Liver (tissue), 9 donors: Measurements from ENCODE around the gene ADAM19. TPM values are rescaled to one million over a fixed set of nuclear protein-coding genes. Genes with fewer than 3 reads are reported as not detected.

Source experiments
- DNase-seq: peaks from one replicate; pipeline ENCODE4 v3.0.0-alpha.2; 2017; ENCODE audit warnings: low spot score
- H3K27ac ChIP-seq, 2 donors: one replicate each; pipeline ENCODE4 v1.7.0; 2013; ENCODE audit warnings: inconsistent platforms in 2 of 2, low read length in 2 of 2, control low read depth in 1 of 2, low read depth in 1 of 2, mild to moderate bottlenecking in 1 of 2
- H3K27me3 ChIP-seq, 4 donors: one replicate each; pipeline versions ENCODE4 v1.6.1 to v1.7.0; 2013; ENCODE audit warnings: low read length in 3 of 4, inconsistent platforms in 1 of 4, mild to moderate bottlenecking in 1 of 4, moderate library complexity in 1 of 4; ENCODE audit not compliant: control insufficient read depth in 4 of 4, insufficient read depth in 4 of 4
- H3K36me3 ChIP-seq, 4 donors: one replicate each; pipeline versions ENCODE4 v1.6.1 to v1.7.0; 2013; ENCODE audit warnings: low read length in 3 of 4, mild to moderate bottlenecking in 3 of 4, low read depth in 1 of 4, moderate library complexity in 1 of 4; ENCODE audit not compliant: control insufficient read depth in 4 of 4, insufficient read depth in 3 of 4
- H3K4me1 ChIP-seq, 4 donors: one replicate each; pipeline versions ENCODE4 v1.6.1 to v1.7.0; 2013; ENCODE audit warnings: low read length in 3 of 4, mild to moderate bottlenecking in 3 of 4, moderate library complexity in 1 of 4; ENCODE audit not compliant: control insufficient read depth in 4 of 4, insufficient read depth in 4 of 4
- H3K4me3 ChIP-seq, 3 donors: one replicate each; pipeline versions ENCODE4 v1.6.1 to v1.7.0; 2013; ENCODE audit warnings: low read length in 3 of 3, control low read depth in 1 of 3, low read depth in 1 of 3, mild to moderate bottlenecking in 1 of 3
- H3K9ac ChIP-seq, 2 donors: one replicate each; pipeline ENCODE4 v1.7.0; 2013; ENCODE audit warnings: low read length in 2 of 2, mild to moderate bottlenecking in 2 of 2, moderate library complexity in 2 of 2, control low read depth in 1 of 2, low read depth in 1 of 2
- H3K9me3 ChIP-seq, 4 donors: one replicate each; pipeline versions ENCODE4 v1.6.1 to v1.7.0; 2013; ENCODE audit warnings: low read length in 3 of 4; ENCODE audit not compliant: control insufficient read depth in 4 of 4
- EGR1 ChIP-seq, 2 donors: IDR thresholded peaks; 2 replicates each; pipeline ENCODE4 v1.6.1; 2016 to 2018; ENCODE audit warnings: antibody characterized with exemption in 2 of 2, low read depth in 2 of 2
- FOXA2 ChIP-seq: IDR thresholded peaks from 2 replicates; pipeline ENCODE4 v1.6.1; 2016; ENCODE audit warnings: antibody characterized with exemption
- GABPA ChIP-seq, 2 donors: IDR thresholded peaks in 1 of 2; conservative IDR thresholded peaks in 1 of 2; 2 replicates each; pipeline ENCODE4 v1.6.1; 2016; ENCODE audit warnings: antibody characterized with exemption in 2 of 2, mild to moderate bottlenecking in 1 of 2, moderate library complexity in 1 of 2
- HNF4A ChIP-seq, 2 donors: conservative IDR thresholded peaks; 2 replicates each; pipeline ENCODE4 v1.6.1; 2016; ENCODE audit warnings: antibody characterized with exemption in 2 of 2, mild to moderate bottlenecking in 2 of 2
- HNF4G ChIP-seq: IDR thresholded peaks from 2 replicates; pipeline ENCODE4 v1.6.1; 2016; ENCODE audit warnings: antibody characterized with exemption
- NR2F2 ChIP-seq: IDR thresholded peaks from 2 replicates; pipeline ENCODE4 v1.6.1; 2016; ENCODE audit warnings: antibody characterized with exemption
- RAD21 ChIP-seq, 2 donors: IDR thresholded peaks; 2 replicates each; pipeline ENCODE4 v1.6.1; 2016; ENCODE audit warnings: antibody characterized with exemption in 2 of 2, mild to moderate bottlenecking in 2 of 2
- RXRA ChIP-seq, 2 donors: IDR thresholded peaks; 2 replicates each; pipeline ENCODE4 v1.6.1; 2017 to 2018; ENCODE audit warnings: antibody characterized with exemption in 2 of 2, mild to moderate bottlenecking in 1 of 2
- SP1 ChIP-seq: IDR thresholded peaks from 2 replicates; pipeline ENCODE4 v1.6.1; 2018; ENCODE audit warnings: antibody characterized with exemption, mild to moderate bottlenecking
- TAF1 ChIP-seq: conservative IDR thresholded peaks from 2 replicates; pipeline ENCODE4 v1.6.1; 2016; ENCODE audit warnings: antibody characterized with exemption, mild to moderate bottlenecking
- YY1 ChIP-seq: IDR thresholded peaks from 2 replicates; pipeline ENCODE4 v1.6.1; 2016; ENCODE audit warnings: antibody characterized with exemption, mild to moderate bottlenecking
- WGBS: extraction: QIAGEN DNeasy Blood & Tissue Kit; methylation state at CpG from one replicate; pipeline ENCODE4 v1.1.7; 2013; 5-methylcytosine and 5-hydroxymethylcytosine counted together
- polyA plus RNA-seq, 2 donors: library from polyadenylated mRNA; stranded (reverse) in 1 of 2; unstranded in 1 of 2; fragments of 200-250 nt in 1 of 2; fragments of >200 nt in 1 of 2; fragmentation: Nextera tagmentation in 1 of 2; extraction: Ambion mirVana in 1 of 2; gene quantifications; one replicate each; pipeline versions ENCODE4 v1.2.1 to v1.2.3, GENCODE V29; 2013 to 2015
- total RNA-seq, 2 donors: library from RNA; depleted of rRNA; stranded (reverse); fragments of >200 nt; gene quantifications; one replicate each; pipeline ENCODE4 v1.2.3, GENCODE V29; 2014
- TF ChIP-seq, protein P1 (sequence below): IDR thresholded peaks from 2 replicates; pipeline ENCODE4 v1.6.1; 2016; ENCODE audit warnings: antibody characterized with exemption
- TF ChIP-seq, protein P2 (sequence below): IDR thresholded peaks from 2 replicates; pipeline ENCODE4 v1.6.1; 2016; ENCODE audit warnings: antibody characterized with exemption
- TF ChIP-seq, protein P3 (sequence below): IDR thresholded peaks from 2 replicates; pipeline ENCODE4 v1.6.1; 2016; ENCODE audit warnings: antibody characterized with exemption
- TF ChIP-seq, protein P4 (sequence below): fragments of 150-350 bp; IDR thresholded peaks from 2 replicates; pipeline ENCODE4 v1.5.1; 2017; ENCODE audit warnings: improper control_type of control experiment, low read depth, low read length; ENCODE audit not compliant: missing input control
- donor health status: healthy.
- donor health status: healthy.
- donor health status: healthy.
- donor health status: healthy.
- donor health status: healthy.

Gene ADAM19
- total and polyA plus RNA-seq, 4 donors = 2.4 to 7.1 (median 2.9) TPM

DNA sequence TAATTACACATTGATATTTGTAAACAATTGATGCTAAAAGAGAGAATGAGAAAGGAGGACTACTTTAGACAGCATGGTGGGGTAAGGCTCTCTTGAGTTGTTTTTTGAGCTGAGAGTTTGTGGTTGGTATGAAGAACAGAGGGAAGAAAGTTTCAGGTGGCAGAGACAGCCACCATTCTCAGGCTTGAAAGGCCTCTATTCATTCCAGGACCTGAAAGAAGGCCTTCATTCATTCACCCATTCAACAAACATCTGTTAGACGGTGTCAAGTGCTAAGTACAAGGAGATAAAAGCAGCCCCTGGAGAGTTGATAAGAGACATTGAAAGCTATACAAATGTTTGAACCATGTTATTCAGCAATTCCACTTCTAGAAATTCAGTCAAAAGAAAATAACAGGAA lies 21.7 kb upstream of the ADAM19 start (continued):
- TF ChIP-seq, protein P1, sequence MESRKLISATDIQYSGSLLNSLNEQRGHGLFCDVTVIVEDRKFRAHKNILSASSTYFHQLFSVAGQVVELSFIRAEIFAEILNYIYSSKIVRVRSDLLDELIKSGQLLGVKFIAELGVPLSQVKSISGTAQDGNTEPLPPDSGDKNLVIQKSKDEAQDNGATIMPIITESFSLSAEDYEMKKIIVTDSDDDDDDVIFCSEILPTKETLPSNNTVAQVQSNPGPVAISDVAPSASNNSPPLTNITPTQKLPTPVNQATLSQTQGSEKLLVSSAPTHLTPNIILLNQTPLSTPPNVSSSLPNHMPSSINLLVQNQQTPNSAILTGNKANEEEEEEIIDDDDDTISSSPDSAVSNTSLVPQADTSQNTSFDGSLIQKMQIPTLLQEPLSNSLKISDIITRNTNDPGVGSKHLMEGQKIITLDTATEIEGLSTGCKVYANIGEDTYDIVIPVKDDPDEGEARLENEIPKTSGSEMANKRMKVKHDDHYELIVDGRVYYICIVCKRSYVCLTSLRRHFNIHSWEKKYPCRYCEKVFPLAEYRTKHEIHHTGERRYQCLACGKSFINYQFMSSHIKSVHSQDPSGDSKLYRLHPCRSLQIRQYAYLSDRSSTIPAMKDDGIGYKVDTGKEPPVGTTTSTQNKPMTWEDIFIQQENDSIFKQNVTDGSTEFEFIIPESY = no peak
- TF ChIP-seq, protein P2, sequence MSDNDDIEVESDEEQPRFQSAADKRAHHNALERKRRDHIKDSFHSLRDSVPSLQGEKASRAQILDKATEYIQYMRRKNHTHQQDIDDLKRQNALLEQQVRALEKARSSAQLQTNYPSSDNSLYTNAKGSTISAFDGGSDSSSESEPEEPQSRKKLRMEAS = no peak
- TF ChIP-seq NR2F2 = no peak
- no peak for TF ChIP-seq HNF4G
- no peak for TF ChIP-seq RXRA (IDR thresholded peaks at IDR 0.05)
- TF ChIP-seq EGR1 (IDR thresholded peaks at IDR 0.05; ENCODE audit: low read depth in 2 of 2) = no peak
- no peak for TF ChIP-seq TAF1

DNA sequence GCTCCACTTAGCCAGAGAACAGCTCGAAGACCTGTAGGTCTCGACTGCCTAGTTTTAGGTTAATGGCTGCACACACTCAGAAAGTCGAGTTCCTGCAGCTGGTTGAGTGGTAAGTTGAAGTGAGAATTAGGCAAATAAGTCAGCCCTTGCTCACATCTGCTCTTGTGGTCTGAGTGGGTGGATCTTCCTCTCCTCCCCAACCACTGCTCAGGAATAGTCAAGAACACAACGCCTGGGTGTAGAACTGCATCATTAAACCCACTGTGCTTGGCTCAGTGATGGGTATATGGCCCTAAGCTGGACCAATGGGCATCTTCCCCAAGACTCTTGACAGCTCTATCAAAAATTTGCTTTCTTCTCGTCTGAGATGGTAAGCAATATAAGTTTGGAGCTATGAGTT lies 20.9 kb upstream of the ADAM19 start:
- H3K27ac ChIP-seq = no peak overlapping the region
- H3K9ac ChIP-seq = no peak overlapping the region
- no peaks in the 10 kb centered on the region for H3K36me3 ChIP-seq
- no peak for DNase-seq
- TF ChIP-seq, protein P1 = no peak
- TF ChIP-seq RAD21 (IDR thresholded peaks at IDR 0.05) (no peak), YY1 (no peak), RXRA (IDR thresholded peaks at IDR 0.05) (no peak), NR2F2 (no peak), SP1 (no peak), EGR1 (IDR thresholded peaks at IDR 0.05; ENCODE audit: low read depth in 2 of 2) (no peak), FOXA2 (no peak), GABPA (IDR thresholded peaks at IDR 0.05 in 1 of 2, conservative IDR thresholded peaks at IDR 0.05 in 1 of 2) (no peak), HNF4A (conservative IDR thresholded peaks at IDR 0.05) (no peak)
- TF ChIP-seq, protein P3, sequence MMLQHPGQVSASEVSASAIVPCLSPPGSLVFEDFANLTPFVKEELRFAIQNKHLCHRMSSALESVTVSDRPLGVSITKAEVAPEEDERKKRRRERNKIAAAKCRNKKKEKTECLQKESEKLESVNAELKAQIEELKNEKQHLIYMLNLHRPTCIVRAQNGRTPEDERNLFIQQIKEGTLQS = no peak
- TF ChIP-seq, protein P4, sequence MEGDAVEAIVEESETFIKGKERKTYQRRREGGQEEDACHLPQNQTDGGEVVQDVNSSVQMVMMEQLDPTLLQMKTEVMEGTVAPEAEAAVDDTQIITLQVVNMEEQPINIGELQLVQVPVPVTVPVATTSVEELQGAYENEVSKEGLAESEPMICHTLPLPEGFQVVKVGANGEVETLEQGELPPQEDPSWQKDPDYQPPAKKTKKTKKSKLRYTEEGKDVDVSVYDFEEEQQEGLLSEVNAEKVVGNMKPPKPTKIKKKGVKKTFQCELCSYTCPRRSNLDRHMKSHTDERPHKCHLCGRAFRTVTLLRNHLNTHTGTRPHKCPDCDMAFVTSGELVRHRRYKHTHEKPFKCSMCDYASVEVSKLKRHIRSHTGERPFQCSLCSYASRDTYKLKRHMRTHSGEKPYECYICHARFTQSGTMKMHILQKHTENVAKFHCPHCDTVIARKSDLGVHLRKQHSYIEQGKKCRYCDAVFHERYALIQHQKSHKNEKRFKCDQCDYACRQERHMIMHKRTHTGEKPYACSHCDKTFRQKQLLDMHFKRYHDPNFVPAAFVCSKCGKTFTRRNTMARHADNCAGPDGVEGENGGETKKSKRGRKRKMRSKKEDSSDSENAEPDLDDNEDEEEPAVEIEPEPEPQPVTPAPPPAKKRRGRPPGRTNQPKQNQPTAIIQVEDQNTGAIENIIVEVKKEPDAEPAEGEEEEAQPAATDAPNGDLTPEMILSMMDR = no peak
- WGBS = 79% methylated on average over 5 of the region's 5 CpGs
- no peak overlapping the region for H3K4me3 ChIP-seq
- H3K9me3 ChIP-seq = no peaks in the 10 kb centered on the region
- H3K4me1 ChIP-seq = peaks cover 0 to 3% (median 0%) of the 10 kb centered on the region in 4 donors
- no peaks in the 10 kb centered on the region for H3K27me3 ChIP-seq
